Kidney glomerular epithelial cell (primary cell): Measurements from ENCODE around the gene GNAQ.
"Not testable (repeated sequence)": the region's sequence is repeated elsewhere in the genome, so short reads cannot be mapped to it uniquely, and the experiment has no call there.

Source experiments
- DNase-seq: peaks from one replicate; lab custom pipeline; 2025; lab: John Stamatoyannopoulos, UW

The GNAQ gene

DNA sequence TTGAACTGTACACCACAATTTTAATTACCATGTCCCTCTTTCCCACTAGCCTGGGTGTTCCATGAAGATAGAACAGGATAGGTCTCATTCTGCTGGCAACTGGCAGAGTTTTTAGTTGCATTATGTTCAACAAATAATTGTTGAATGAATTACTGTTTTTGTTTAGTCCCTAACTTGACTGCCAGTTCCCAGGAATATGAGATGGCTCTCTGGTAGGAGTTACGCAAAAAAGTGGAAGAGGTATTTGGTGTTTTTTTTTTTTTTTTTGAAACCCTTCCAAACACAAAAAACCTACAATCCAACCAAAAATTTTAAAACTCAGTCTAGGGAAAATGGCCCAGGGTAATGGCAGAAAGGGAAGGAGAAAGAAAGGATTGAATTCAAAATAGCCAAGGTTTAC, 153.6 kb downstream of the GNAQ start:
- no peak for DNase-seq

DNA sequence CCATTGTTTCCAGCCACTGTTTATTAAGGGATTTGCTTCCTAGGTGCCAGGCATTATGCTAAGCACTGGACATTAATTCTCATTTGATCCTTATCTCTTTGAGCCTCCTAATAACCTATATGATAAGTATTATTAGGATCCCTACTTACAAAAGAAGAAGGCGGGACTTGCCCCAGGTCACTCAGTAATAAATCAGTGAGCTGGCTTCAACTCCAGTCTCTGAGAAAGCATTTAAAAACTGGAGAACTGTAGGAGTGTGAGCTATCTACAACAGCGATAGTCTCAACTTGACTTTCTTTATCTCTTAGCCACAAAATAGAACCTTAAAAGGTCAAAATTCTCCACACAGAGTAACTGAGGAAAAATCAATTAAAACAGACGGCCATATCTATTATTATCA, 155.0 kb downstream of the GNAQ start:
- no peak for DNase-seq

DNA sequence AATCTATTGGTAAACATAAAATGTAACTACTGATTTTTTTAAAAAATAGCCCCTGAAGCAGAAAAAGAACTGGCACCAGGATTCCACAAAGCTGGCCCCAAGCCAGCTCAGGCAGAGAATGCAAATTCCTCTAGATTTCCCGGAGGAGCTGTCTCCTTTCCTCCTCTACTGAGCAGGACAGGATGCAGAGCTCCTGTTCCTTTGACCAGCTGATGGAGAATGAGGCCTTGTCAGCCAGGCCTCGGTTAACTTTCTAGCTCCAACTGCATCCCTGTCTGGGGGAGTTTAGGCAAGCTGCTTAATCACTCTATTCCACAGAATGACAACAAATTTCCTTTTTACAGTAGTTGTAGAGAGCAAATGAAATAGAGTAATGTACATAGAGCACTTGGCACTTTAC, 155.5 kb downstream of the GNAQ start:
- DNase-seq, result peak; percentile 51

DNA sequence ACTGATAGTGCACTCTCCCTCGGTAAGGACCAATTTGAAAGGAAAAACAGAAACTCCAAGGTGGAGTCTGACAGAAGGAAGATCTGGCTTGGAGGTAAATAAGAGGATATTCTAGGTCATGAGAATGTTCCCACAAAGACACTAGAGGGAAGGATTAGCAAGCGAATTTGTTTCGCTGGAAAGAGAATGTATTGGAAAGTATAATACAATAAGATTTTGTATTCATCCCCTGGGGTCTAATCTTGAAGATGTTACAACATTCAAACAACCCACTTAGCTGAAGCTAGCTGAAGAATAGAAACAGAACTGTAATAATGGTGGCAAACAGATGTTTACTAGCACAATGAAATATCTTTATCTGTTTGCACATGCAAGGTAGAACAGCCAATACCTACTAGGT, 158.7 kb downstream of the GNAQ start:
- DNase-seq, result no peak

DNA sequence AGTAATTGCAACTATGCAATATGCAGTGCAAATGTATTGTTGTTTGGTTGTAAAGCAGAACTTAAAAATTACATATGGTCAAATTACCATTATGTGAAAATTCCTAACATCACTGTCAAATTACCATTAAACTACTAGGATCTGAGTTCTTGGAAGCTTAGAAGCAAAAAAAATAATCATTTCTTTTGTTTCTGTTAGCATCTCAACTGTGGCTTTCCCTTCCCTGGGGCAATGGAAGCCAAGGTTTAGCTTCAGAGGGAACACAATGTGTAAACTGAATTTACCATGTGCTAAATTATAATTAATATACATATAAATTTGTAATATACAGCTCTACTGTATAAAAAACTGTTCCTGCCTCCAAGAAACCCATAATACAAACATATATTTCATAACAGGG, 159.4 kb downstream of the GNAQ start:
- DNase-seq, result no peak

DNA sequence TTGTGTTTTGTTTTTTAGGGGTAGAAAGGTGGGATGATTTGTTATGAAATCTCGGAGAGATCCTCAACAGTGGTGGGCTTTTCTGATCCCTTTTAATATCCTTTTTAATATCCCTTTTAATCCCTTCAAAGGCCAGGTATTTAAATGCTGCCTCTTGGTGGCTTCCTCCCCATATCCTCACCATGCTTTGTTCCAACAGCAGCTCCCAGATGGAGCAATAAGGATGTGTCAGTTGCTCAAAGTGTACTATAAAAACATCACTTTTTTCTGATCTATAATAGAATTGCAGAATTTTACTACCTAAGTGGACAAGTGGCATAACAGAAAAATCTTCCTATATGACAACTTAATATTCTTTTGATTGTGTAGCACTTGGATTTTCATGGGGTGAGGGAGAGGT, 160.1 kb downstream of the GNAQ start:
- DNase-seq, result no peak

DNA sequence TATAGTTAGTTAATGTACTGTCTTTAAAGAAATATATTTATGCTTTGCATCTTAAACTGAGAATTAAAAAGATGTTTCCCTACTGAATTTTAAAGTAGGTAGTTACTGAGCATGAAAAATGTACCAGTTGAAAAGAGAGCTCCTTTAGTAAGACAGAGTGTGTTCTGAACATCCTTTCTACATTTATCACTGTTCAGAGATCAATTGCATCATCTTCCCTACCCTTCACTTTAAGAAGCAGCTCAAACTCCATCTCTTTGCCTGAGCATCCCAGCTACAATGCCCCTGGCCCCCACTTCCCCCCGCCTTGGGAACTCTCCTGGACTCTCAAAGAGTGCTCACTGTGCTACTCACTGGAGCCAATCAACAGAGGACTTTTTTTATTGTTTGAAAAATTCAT, 164.7 kb downstream of the GNAQ start:
- DNase-seq, result no peak

DNA sequence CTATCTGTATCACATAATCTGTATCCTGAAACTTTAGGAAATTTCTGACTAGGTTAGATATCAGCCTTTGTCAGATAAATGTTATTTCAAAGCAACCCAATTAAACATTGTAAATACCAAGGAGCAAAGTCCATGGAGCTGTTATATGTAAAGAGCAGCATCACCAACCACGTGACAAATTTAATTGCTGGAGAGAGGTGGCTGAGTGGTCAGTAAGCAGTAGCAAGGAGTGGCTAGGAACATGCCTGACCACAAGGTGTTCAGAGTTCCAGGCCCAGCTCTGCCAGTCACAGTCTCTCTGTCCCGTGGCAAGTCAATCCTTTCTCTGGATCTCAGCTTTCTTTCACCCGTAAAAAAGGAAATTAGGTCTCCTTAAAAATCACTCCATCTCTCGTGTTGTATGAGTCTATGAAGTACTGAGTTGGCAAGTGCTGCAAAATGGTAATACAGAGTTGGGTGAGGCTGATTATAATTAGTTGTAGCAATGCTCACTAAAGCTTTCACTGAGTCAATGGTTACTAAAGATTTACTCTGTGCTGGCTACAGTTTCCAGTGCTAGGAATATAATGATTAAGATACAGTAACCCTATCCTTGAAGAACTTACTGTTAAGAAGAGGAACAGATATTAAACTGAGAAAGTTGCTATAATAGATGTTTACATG, 166.1 kb downstream of the GNAQ start:
- DNase-seq, result no peak

DNA sequence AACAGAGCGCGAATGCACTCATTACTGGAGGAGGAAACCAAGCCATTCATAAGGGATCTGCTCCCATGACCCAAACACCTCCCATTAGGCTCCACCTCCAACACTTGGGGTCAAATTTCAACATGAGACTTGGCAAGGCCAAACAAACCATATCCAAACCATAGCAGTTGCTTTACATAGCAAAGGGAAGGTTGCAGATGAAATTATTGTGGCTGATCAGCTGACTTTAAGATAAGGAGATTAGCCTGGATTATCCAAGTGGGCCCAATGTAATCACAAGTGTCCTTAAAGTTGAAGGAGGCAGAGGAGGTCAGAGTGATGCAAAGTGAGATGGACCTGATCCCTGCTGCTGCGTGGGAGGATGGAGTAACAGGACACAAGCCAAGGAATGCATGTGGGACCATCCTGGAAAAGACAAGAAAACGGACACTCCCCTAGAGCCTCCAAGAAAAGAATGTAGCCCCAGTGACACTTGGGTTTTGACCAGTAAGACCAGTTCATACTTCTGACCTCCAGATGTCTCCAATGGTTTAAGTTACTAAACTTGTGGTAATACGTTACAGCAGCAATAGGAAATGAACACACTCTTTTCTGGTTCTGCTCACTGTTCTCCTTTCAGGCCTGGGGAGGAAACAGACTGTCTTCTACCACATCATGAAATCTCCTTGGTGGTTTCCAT, 167.3 kb downstream of the GNAQ start:
- DNase-seq, result peak; percentile 12

DNA sequence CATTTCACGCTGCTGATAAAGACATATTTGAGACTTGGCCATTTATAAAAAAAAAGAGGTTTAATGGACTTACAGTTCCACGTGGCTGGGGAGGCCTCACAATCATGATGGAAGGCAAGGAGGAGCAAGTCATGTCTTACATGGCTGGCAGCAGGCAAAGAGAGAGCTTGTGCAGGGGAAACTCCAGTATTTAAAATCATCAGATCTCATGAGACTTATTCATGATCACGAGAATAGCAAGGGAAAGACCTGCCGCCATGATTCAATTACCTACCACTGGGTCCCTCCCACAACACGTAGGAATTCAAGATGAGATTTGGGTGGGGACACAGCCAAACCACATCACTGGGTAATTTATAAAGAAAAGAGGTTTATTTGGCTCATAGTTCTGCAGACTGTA, 168.0 kb downstream of the GNAQ start:
- DNase-seq, result not testable (repeated sequence)

DNA sequence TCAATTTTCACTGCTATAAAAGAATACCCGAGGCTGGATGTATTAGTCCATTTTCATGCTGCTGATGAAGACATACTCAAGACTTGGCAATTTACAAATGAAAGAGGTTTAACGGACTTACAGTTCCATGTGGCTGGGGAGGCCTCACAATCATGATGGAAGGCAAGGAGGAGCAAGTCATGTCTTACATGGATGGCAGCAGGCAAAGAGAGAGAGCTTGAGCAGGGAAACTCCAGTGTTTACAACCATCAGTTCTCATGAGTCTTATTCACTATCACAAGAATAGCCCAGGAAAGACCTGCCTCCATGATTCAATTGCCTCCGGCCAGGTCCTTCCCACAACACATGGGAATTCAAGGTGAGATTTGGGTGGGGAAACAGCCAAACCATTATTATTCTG, 170.7 kb downstream of the GNAQ start:
- DNase-seq, result not testable (repeated sequence)

DNA sequence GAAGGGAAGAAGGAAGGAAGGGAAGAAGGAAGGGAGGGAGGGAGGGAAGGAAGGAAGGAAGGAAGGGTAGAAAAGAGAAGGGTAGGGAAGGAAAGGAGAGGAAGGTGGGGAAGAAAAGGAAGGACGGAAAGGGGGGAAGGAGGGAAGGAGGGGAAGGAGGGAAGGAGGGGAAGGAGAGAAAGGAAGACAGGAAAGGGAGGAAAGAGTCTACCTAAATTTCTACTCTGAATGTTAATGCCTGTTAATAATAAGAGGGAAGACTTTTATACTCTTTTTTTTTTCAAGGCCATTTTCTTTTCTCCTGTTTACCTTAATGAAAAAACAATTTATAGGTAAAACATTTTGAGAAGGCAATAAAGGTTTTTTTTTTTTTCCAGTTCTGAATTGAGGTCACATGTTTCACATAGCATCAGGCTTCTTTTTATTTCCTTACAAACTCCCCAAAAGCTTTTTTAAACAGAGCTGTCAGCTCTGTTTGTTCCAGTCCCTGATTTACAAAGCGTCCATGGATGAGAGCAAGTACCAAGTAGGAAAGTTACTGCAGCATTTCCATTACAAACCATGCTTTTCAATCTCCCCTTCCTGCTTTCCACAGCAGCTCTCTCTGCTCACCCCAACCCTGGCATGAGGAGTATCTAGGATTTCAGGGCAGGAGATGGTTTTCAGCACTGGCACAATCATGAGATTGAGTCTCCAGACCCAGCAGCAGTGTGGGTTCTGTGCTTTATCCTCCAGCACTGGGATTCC, 173.9 kb downstream of the GNAQ start:
- no peak for DNase-seq

DNA sequence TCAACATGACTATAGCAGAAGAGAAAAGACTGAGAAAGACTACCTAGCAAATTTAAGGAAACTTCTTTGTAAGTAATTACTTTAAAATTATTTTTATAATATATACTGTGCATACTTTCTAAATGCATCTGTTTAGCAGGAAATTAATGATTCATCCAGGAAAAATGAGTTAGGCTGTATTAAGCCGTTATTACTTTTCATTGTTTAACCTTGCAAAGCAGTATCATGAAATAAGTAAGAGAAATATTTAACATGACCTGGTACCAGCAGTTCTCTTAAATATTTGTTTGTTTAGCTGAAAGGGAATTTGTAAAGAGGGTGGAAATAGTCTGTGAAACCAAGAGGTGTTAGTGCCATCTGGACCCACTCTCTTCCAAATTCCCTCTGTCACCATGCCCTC, 175.0 kb downstream of the GNAQ start:
- no peak for DNase-seq

DNA sequence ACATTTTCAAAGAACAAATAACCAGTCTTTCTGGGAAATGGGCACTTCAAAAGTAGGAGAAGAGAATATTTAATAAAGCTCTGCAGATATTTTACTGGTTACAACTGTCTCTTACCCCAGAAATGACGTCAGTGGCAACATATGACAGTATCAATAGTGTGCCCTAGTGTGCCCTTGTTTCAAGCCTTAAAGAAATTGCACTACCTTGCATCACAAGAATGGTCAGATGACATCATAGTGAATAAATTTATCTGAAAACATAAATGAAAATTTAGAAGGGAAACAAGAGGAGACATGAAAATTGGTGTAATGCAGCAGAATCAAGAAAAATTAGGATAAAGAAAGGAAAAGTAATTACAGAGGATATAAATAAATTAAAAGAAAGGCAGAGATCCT, 176.7 kb downstream of the GNAQ start:
- no peak for DNase-seq

DNA sequence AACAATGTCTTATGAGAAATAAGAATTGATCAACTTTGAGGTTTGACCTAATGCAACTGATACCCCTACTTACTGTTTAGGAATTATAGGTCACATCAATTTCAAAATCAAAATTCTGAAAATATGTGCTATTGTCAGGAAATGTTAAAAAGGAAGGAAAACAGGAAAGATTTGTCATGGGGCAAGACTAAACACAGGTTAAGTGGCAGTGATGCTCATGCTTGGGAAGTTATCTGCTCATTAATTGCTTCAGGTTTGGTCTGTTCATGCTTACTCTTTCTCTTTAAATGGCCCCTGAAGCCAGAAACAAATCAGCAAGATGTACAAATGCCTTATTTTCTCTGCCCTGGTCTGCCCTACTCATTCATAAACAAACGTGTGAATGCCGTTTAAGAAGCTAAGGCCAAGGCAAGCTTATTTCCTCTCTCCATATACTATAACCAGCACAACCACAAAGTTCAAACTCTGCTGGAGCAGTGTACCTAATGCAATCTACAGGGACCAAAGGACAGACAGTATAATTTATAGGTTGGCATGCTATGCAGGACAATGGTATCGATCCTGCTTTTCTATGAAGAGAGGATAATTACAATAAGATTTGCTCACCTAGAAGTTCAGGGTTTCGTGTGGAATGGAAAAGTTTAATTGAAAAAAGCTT, 177.2 kb downstream of the GNAQ start:
- no peak for DNase-seq

DNA sequence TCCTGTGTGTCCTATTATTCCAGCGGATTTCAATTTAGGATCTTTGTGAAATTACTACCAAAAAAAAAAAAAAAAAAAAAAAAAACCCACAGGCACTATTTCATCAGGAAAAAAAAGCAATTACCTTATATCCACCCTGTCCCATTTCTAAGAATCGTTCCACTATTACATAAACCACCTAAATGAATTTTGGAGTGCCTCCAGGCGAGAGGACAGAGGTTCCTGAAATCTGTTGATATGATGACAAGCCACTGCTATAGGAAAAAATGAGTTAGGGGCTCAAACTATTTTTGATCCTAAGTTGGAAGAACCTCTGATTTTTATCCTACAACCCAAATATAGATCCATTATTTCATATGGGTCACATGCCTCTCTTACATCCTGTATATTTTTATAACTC, 177.9 kb downstream of the GNAQ start:
- no peak for DNase-seq

DNA sequence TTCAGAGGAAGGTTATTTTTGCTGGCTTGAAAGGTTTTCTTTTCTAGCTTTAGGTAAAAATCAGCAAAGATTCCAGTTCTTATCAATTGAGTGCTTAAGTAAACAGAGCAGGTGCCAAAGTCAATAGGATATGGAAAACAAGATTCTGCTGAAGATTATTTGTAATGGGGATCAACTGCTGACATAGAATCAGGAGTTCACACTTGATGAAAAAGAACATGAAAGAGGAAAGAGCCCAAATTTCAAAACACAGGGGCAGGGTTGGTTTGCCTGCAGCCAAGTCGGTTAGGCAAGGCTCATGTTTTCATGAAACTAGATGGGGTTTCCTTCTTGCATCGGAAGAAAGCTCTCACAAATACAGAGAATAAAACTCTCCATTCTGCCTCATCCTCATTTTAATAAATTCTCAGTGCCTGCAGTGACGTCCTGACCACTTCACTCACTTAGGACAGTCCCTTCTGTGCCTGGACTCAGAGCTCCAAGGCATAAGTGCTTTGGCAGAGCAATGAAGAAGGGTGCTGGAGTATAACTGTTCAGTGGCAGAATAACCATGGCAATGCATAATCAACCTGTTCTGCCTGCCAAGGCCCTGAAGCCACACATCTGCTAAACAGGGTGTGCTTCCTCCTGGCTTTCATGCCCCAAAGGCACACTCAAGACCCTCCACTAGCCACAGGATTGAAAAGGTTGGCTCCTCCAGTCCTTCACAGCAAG, 179.6 kb downstream of the GNAQ start:
- no peak for DNase-seq

DNA sequence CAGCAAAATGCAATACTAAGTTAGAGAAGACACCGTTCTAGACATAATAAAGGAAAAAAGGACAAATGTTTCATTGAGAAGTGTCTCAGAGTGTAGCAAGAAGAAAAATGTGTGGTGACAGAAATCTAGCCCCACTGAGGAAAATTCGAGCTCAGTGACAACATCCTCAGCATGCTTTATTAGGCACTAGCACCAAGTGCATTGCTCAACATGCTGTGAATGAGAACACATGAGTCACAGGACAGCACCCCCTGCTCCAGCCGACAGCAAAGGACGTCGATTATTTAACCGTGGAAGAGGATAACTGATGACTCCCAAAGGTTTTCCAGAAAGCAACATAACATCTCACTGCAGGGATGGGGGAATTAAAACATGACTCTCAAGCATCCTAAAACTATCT, 182.7 kb downstream of the GNAQ start:
- peak; percentile 12 for DNase-seq

DNA sequence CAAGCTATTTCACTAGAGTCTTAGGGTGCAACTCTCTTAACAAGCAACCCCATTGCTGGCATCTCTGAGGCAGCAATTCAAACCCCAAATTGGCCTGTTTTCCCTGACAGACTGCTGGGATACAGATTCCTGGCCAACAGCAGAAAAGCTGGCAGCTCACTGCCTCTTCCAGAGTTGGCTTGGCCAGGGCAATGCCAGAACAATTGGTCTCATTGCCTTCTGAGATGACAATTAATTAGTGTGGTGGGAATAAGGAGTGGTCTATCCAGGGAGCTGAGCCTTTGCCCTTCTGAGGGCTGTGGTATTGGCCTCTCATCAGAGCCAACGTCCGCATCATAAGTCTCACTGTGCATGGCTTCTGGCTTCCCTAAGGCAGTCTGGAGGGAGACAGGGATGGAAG, 183.2 kb downstream of the GNAQ start:
- DNase-seq, result no peak

DNA sequence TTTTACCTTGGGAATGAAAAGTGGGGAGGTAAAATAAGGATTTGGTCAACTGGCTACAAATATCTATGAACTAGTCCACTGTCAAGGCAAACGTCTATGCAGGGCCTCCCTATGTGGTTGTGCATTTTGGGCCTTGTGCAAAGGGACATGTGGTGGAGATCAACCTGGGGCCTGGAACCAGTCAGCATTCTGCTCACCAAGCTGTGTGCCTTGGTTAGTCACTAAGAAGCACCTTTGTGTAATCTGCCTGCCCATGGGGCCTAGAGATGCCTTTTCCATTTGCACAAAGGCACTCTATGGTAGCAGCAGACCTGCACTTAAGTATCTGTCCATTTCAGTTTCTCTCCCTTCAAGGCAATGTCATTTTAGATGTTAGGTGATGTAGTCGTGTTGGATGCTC, 184.0 kb downstream of the GNAQ start:
- DNase-seq, result no peak

DNA sequence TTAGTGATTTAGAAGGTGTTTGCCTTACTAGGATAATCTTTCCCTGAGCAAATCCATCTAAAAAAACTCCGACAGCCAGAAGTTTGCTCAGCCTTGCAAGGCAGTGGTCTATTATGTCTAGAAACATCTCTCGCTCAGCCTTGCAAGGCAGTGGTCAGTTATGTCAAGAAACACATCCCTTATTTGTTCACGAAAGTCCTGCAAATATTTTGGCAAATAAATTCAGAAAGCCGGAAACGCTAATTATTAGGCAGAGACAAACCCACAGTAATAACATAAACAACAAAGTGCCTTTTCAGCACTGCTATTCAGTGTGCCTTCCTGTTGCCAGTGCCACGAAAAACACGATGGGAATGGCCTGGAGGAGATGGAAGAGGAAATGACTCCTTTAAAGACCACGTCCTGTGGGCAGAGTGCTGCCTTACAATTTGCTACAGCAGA, 184.5 kb downstream of the GNAQ start:
- DNase-seq, result no peak

DNA sequence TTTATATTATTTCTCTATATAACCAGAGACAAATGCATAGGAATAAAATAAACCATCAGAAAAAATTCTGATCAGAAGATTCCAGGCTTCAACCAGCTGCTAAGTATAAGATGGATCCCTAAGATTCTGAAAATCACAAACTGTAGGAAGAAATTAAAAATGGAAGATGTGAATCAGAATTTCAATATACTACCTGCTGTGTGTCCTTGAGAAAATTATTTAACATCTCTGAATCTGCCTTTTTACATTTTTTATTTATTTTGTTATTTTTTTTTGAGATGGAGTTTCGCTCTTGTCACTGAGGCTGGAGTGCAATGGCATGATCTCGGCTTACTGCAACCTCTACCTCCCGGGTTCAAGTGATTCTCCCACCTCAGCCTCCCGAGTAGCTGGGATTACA, 187.2 kb downstream of the GNAQ start:
- DNase-seq, result no peak
